ENCODE results near the gene CD40LG.

DNA sequence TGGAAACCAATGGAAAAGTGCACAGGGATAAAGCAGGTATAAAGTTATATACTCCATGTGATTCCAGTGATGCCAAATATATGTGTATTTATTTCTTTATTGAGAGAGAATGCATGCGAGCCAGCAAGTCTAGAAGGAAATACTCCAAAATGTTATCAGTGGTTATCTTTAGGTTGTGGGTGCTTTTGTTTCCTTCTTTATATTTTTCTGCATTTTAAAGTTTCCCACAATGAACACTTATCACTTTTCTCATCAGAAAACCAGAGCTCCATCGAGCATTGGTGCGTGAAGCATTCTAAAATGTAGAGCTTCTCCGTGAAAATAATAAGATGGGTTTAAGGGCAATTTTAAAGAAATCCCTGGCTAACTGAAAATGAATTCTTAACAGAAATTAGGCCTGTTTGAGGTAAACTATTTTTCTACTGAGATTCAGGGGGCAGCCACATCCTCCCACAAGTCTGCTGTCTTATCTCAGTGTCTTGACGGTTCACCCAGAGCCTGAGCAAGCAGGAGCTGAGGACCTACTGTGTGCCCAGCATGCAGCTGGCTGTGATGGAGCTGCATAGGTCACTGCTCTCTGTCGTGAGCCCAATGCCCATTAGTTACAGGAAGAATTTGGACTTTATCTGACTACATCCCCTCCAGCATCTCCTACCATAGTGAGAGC lies 18.7 kb upstream of the CD40LG start:
- TF ChIP-seq, protein P1, sequence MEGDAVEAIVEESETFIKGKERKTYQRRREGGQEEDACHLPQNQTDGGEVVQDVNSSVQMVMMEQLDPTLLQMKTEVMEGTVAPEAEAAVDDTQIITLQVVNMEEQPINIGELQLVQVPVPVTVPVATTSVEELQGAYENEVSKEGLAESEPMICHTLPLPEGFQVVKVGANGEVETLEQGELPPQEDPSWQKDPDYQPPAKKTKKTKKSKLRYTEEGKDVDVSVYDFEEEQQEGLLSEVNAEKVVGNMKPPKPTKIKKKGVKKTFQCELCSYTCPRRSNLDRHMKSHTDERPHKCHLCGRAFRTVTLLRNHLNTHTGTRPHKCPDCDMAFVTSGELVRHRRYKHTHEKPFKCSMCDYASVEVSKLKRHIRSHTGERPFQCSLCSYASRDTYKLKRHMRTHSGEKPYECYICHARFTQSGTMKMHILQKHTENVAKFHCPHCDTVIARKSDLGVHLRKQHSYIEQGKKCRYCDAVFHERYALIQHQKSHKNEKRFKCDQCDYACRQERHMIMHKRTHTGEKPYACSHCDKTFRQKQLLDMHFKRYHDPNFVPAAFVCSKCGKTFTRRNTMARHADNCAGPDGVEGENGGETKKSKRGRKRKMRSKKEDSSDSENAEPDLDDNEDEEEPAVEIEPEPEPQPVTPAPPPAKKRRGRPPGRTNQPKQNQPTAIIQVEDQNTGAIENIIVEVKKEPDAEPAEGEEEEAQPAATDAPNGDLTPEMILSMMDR (IDR thresholded peaks at IDR 0.05), result no peak
- TF ChIP-seq POLR2A (IDR thresholded peaks at IDR 0.05), result no peak
